SK-N-SH treated with all-trans-retinoic acid at 6 μM for 48 hours (cell line): ENCODE results near the gene PPP2R1B.

ENCODE experiments used
- ATAC-seq: fragments of 200-7000 bp; cut with Tn5 transposase; 3 replicates; pipeline ENCODE4 v1.9.1; 2020; ENCODE audit warnings: mild to moderate bottlenecking, moderate library complexity
- ARNTL ChIP-seq: fragments of 450-650 bp; formaldehyde crosslinking; IDR thresholded peaks from 2 replicates; pipeline ENCODE4 v1.5.0; 2020; ENCODE audit warnings: low read depth, mild to moderate bottlenecking, moderate library complexity, borderline replicate concordance
- BACH2 ChIP-seq: fragments of 250-450 bp; sonication (Bioruptor Pico); IDR thresholded peaks from 2 replicates; pipeline ENCODE4 v1.9.0; 2021; ENCODE audit warnings: mild to moderate bottlenecking, borderline replicate concordance
- ESRRG ChIP-seq: fragments of 250-450 bp; sonication (Bioruptor Pico); IDR thresholded peaks from 2 replicates; pipeline ENCODE4 v1.6.1; 2021; ENCODE audit warnings: mild to moderate bottlenecking
- GLIS3 ChIP-seq: fragments of 250-450 bp; sonication (Bioruptor Pico); IDR thresholded peaks from 2 replicates; pipeline ENCODE4 v1.5.0; 2020; ENCODE audit warnings: mild to moderate bottlenecking, moderate library complexity
- ISL1 ChIP-seq: fragments of 250-450 bp; sonication (Bioruptor Pico); IDR thresholded peaks from 2 replicates; pipeline ENCODE4 v2.1.2; 2022; ENCODE audit warnings: mild to moderate bottlenecking, moderate library complexity
- OSR1 ChIP-seq: fragments of 250-450 bp; sonication (Bioruptor Pico); IDR thresholded peaks from 2 replicates; pipeline ENCODE4 v1.8.0; 2022; ENCODE audit warnings: moderate library complexity, mild to moderate bottlenecking, inconsistent platforms
- PPARA ChIP-seq: fragments of 250-450 bp; sonication (Bioruptor Pico); IDR thresholded peaks from 2 replicates; pipeline ENCODE4 v1.5.0; 2020; ENCODE audit warnings: mild to moderate bottlenecking, borderline replicate concordance
- RARB ChIP-seq: fragments of 250-450 bp; sonication (Bioruptor Pico); IDR thresholded peaks from 2 replicates; pipeline ENCODE4 v1.8.0; 2021; ENCODE audit warnings: mild to moderate bottlenecking, moderate library complexity
- SNAI2 ChIP-seq: fragments of 250-450 bp; sonication (Bioruptor Pico); IDR thresholded peaks from 2 replicates; pipeline ENCODE4 v1.5.0; 2020; ENCODE audit warnings: mild to moderate bottlenecking, moderate library complexity
- TCF4 ChIP-seq: fragments of 250-450 bp; sonication (Bioruptor Pico); IDR thresholded peaks from 2 replicates; pipeline ENCODE4 v1.8.0; 2021; ENCODE audit warnings: mild to moderate bottlenecking, moderate library complexity, borderline replicate concordance
- TOX ChIP-seq: fragments of 250-450 bp; sonication (Bioruptor Pico); IDR thresholded peaks from 2 replicates; pipeline ENCODE4 v1.8.0; 2021; ENCODE audit warnings: mild to moderate bottlenecking, moderate library complexity, borderline replicate concordance
- ZC3H10 ChIP-seq: fragments of 250-450 bp; sonication (Bioruptor Pico); IDR thresholded peaks from 2 replicates; pipeline ENCODE4 v1.5.1; 2021; ENCODE audit warnings: mild to moderate bottlenecking, moderate library complexity
- ZFP3 ChIP-seq: fragments of 250-450 bp; sonication (Bioruptor Pico); IDR thresholded peaks from 2 replicates; pipeline ENCODE4 v1.5.0; 2020; ENCODE audit warnings: mild to moderate bottlenecking, moderate library complexity
- ZNF565 ChIP-seq: fragments of 450-650 bp; formaldehyde crosslinking; conservative IDR thresholded peaks from 2 replicates; pipeline ENCODE4 v1.5.0; 2020; ENCODE audit warnings: low read depth, mild to moderate bottlenecking, moderate library complexity
- ZNF8 ChIP-seq: fragments of 450-650 bp; formaldehyde crosslinking; IDR thresholded peaks from 2 replicates; pipeline ENCODE4 v1.5.0; 2020; ENCODE audit warnings: mild to moderate bottlenecking, moderate library complexity
- TF ChIP-seq, protein P1 (sequence below): fragments of 250-450 bp; sonication (Bioruptor Pico); IDR thresholded peaks from 2 replicates; pipeline ENCODE4 v1.5.1; 2020; ENCODE audit warnings: low read depth, mild to moderate bottlenecking, moderate library complexity
- TF ChIP-seq, protein P2 (sequence below): fragments of 250-450 bp; sonication (Bioruptor Pico); IDR thresholded peaks from 2 replicates; pipeline ENCODE4 v1.8.0; 2020; ENCODE audit warnings: mild to moderate bottlenecking, moderate library complexity, borderline replicate concordance
- TF ChIP-seq, protein P3 (sequence below): fragments of 250-450 bp; sonication (Bioruptor Pico); IDR thresholded peaks from 2 replicates; pipeline ENCODE4 v1.5.0; 2020; ENCODE audit warnings: mild to moderate bottlenecking, moderate library complexity
- TF ChIP-seq, protein P4 (sequence below): fragments of 250-450 bp; sonication (Bioruptor Pico); IDR thresholded peaks from 2 replicates; pipeline ENCODE4 v1.8.0; 2021; ENCODE audit warnings: low read depth, mild to moderate bottlenecking, moderate library complexity, borderline replicate concordance

PPP2R1B gene

DNA sequence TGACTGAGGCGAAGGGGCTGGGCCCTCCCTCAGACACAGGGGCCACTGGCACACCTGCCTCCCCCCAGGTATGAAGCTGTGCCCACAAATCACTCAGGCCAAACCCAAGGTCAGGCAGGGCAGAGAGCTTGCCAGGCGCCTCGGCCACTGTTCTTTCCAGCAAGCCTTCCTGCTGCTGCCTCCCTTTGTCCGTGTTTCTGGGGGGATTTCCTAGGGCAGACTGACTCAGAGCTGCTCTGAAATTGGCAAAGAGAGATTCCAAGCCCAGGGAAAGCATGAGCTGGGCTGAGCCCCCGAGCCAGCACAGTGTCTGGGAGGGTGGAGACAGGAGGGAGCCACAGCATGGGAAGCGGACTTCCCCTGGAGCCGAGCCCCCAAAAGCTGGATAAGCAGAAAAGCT, 33.2 kb downstream of the PPP2R1B start:
- ATAC-seq = peak; percentile 8; the same call in 2 of the 3 replicates
- TF ChIP-seq ISL1 (CRISPR knock-in tag) (no peak), BACH2 (CRISPR knock-in tag) (no peak), TOX (CRISPR knock-in tag) (no peak), PPARA (CRISPR knock-in tag) (no peak), ZNF565 (CRISPR knock-in tag) (no peak), ESRRG (no peak), RARB (no peak), TCF4 (no peak), GLIS3 (CRISPR knock-in tag) (no peak), ZC3H10 (CRISPR knock-in tag) (no peak), ZFP3 (CRISPR knock-in tag) (no peak), SNAI2 (CRISPR knock-in tag) (no peak), ARNTL (CRISPR knock-in tag) (no peak)
- TF ChIP-seq, protein P1, sequence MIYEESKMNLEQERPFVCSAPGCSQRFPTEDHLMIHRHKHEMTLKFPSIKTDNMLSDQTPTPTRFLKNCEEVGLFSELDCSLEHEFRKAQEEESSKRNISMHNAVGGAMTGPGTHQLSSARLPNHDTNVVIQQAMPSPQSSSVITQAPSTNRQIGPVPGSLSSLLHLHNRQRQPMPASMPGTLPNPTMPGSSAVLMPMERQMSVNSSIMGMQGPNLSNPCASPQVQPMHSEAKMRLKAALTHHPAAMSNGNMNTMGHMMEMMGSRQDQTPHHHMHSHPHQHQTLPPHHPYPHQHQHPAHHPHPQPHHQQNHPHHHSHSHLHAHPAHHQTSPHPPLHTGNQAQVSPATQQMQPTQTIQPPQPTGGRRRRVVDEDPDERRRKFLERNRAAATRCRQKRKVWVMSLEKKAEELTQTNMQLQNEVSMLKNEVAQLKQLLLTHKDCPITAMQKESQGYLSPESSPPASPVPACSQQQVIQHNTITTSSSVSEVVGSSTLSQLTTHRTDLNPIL (CRISPR knock-in tag) = no peak
- TF ChIP-seq, protein P2, sequence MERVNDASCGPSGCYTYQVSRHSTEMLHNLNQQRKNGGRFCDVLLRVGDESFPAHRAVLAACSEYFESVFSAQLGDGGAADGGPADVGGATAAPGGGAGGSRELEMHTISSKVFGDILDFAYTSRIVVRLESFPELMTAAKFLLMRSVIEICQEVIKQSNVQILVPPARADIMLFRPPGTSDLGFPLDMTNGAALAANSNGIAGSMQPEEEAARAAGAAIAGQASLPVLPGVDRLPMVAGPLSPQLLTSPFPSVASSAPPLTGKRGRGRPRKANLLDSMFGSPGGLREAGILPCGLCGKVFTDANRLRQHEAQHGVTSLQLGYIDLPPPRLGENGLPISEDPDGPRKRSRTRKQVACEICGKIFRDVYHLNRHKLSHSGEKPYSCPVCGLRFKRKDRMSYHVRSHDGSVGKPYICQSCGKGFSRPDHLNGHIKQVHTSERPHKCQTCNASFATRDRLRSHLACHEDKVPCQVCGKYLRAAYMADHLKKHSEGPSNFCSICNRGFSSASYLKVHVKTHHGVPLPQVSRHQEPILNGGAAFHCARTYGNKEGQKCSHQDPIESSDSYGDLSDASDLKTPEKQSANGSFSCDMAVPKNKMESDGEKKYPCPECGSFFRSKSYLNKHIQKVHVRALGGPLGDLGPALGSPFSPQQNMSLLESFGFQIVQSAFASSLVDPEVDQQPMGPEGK (CRISPR knock-in tag) = no peak

DNA sequence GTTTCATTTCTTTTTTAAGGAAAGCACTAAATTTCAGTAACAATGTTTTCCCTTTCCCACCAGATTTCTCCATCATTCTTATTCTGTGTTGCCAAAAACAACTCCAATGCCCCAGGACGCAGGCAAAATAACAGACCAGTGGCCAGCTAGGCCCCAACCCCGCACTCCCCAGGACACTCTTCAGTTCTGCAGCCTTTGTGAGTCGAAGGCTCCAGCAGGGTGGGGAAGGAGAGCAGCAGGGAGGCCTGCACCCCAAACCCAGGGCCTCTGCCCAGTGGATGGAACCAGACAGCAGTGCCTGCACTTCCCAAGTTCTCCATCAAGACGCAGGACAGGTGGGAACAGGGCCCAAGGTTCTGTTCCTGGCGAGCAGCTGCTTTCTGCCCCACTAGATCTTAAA, 34.4 kb downstream of the PPP2R1B start:
- ATAC-seq = no peak
- TF ChIP-seq, protein P1 (CRISPR knock-in tag) = no peak
- TF ChIP-seq GLIS3 (CRISPR knock-in tag) (no peak), TCF4 (no peak), TOX (CRISPR knock-in tag) (no peak), ISL1 (CRISPR knock-in tag) (no peak), OSR1 (CRISPR knock-in tag) (no peak), ESRRG (no peak), ZFP3 (CRISPR knock-in tag) (no peak), BACH2 (CRISPR knock-in tag) (no peak), ARNTL (CRISPR knock-in tag) (no peak)
- TF ChIP-seq, protein P3, sequence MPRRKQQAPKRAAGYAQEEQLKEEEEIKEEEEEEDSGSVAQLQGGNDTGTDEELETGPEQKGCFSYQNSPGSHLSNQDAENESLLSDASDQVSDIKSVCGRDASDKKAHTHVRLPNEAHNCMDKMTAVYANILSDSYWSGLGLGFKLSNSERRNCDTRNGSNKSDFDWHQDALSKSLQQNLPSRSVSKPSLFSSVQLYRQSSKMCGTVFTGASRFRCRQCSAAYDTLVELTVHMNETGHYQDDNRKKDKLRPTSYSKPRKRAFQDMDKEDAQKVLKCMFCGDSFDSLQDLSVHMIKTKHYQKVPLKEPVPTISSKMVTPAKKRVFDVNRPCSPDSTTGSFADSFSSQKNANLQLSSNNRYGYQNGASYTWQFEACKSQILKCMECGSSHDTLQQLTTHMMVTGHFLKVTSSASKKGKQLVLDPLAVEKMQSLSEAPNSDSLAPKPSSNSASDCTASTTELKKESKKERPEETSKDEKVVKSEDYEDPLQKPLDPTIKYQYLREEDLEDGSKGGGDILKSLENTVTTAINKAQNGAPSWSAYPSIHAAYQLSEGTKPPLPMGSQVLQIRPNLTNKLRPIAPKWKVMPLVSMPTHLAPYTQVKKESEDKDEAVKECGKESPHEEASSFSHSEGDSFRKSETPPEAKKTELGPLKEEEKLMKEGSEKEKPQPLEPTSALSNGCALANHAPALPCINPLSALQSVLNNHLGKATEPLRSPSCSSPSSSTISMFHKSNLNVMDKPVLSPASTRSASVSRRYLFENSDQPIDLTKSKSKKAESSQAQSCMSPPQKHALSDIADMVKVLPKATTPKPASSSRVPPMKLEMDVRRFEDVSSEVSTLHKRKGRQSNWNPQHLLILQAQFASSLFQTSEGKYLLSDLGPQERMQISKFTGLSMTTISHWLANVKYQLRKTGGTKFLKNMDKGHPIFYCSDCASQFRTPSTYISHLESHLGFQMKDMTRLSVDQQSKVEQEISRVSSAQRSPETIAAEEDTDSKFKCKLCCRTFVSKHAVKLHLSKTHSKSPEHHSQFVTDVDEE = no peak
- TF ChIP-seq, protein P4, sequence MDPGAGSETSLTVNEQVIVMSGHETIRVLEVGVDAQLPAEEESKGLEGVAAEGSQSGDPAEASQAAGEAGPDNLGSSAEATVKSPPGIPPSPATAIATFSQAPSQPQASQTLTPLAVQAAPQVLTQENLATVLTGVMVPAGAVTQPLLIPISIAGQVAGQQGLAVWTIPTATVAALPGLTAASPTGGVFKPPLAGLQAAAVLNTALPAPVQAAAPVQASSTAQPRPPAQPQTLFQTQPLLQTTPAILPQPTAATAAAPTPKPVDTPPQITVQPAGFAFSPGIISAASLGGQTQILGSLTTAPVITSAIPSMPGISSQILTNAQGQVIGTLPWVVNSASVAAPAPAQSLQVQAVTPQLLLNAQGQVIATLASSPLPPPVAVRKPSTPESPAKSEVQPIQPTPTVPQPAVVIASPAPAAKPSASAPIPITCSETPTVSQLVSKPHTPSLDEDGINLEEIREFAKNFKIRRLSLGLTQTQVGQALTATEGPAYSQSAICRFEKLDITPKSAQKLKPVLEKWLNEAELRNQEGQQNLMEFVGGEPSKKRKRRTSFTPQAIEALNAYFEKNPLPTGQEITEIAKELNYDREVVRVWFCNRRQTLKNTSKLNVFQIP (CRISPR knock-in tag) = no peak

DNA sequence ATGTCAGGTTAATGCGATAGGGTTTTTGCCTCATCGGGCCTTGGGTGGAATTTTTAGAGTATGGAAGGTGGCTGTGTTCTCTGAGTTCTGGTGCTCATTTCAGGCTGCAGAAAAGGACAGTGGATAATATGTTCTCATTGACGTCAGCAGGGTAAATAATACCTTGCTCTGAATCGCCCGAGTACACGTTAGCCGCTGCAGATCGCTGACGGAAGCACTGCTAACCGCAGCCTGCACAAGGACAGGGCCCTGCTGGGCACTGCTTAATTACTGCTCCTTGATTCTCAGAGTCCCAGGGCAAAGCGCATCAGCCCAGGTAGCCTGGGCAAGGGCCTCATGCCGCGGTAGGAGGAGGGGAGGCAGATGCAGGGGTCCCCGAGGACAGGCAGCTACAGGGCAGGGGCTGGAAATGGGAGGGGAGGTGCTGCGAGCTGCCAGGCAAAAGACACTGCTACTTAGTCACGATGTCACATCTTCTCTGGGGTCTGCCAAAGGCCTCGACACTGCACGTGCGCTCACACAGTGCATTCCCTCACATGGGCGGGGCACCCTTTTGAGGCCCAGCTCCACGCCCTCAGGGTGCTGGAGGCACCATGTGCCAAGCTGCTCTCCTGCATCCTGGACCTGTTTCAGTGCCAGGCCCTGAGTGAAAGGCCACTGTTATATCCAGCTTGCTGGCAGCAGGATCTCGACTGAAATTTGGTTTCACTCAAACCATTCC, 35.2 kb downstream of the PPP2R1B start:
- no peak for ATAC-seq

More for the DNA sequence above, 35.2 kb downstream of the PPP2R1B start:
- TF ChIP-seq ZNF8 (CRISPR knock-in tag) = no peak
- no peak for TF ChIP-seq ZC3H10 (CRISPR knock-in tag)
- TF ChIP-seq GLIS3 (CRISPR knock-in tag) = no peak
- TF ChIP-seq ZNF565 (CRISPR knock-in tag) = no peak
